Endothelial cell (in vitro differentiated cells): ENCODE measurements around the gene KLK14. TPM values are rescaled to one million over a fixed set of nuclear protein-coding genes. Genes with fewer than 3 reads are reported as not detected.

Source experiments
- DNase-seq: peaks from one replicate; pipeline ENCODE4 v3.0.0; 2021; ENCODE audit warnings: low spot score
- H3K27ac Mint-ChIP-seq: one replicate; pipeline ENCODE4 v1.8.0; 2021; ENCODE audit warnings: mixed read lengths, inconsistent platforms; ENCODE audit not compliant: unreplicated experiment
- H3K27me3 Mint-ChIP-seq: one replicate; pipeline ENCODE4 v1.8.0; 2021; ENCODE audit warnings: mild to moderate bottlenecking, moderate library complexity, mixed read lengths, inconsistent platforms; ENCODE audit not compliant: unreplicated experiment
- H3K36me3 Mint-ChIP-seq: one replicate; pipeline ENCODE4 v1.8.0; 2021; ENCODE audit warnings: mild to moderate bottlenecking, low read depth, mixed read lengths, inconsistent platforms; ENCODE audit not compliant: unreplicated experiment
- H3K4me1 Mint-ChIP-seq: one replicate; pipeline ENCODE4 v1.8.0; 2021; ENCODE audit warnings: mild to moderate bottlenecking, mixed read lengths, inconsistent platforms; ENCODE audit not compliant: unreplicated experiment
- H3K4me3 Mint-ChIP-seq: one replicate; pipeline ENCODE4 v1.8.0; 2021; ENCODE audit warnings: mild to moderate bottlenecking, mixed read lengths, inconsistent platforms; ENCODE audit not compliant: unreplicated experiment
- H3K9me3 Mint-ChIP-seq: one replicate; pipeline ENCODE4 v1.8.0; 2021; ENCODE audit warnings: mixed read lengths, inconsistent platforms; ENCODE audit not compliant: unreplicated experiment
- CTCF ChIP-seq: fragments of 200-600 bp; sonication (generic); IDR thresholded peaks from one replicate; pipeline ENCODE4 v1.5.0; 2021; ENCODE audit warnings: antibody characterized with exemption; ENCODE audit not compliant: unreplicated experiment
- total RNA-seq: library from RNA; stranded (reverse); fragmentation: NEBNext Ultra II Directional; extraction: Animal tissue kit (Norgen Biotek cat#: 25700); gene quantifications from one replicate; pipeline ENCODE4 v1.2.1, GENCODE V29; 2021; ENCODE audit not compliant: unreplicated experiment

The KLK14 gene
- total RNA-seq, 1 donor from 2014 or later = not detected

GRCh38 chr19:51110666-51110971 is 27.9 kb upstream of the KLK14 start:
- H3K9me3 Mint-ChIP-seq = no peaks in the 10 kb centered on the region
- DNase-seq = no peak
- no peak for TF ChIP-seq CTCF
- H3K4me1 Mint-ChIP-seq = peaks cover 9% of the 10 kb centered on the region
- H3K27ac Mint-ChIP-seq = no peak overlapping the region
- H3K27me3 Mint-ChIP-seq = peaks cover 16% of the 10 kb centered on the region
- no peak overlapping the region for H3K4me3 Mint-ChIP-seq
- H3K36me3 Mint-ChIP-seq = peaks cover 10% of the 10 kb centered on the region

GRCh38 chr19:51108805-51109146 is 26.1 kb upstream of the KLK14 start:
- TF ChIP-seq CTCF = no peak

GRCh38 chr19:51108066-51108804 is 25.5 kb upstream of the KLK14 start, which contains the start of gene CTU1:
Gene CTU1, minus strand, starts transcription at chr19:51108409. Its CDS starts 3,840 bp downstream, at chr19:51104569.
- Mint-ChIP-seq H3K27ac (peak within 1 kb of the TSS; percentile 96), H3K9me3 (no peaks in the 10 kb centered on the region), H3K27me3 (peaks cover 15% of the 10 kb centered on the region), H3K4me1 (peaks cover 9% of the 10 kb centered on the region), H3K36me3 (peaks cover 27% of the 10 kb centered on the region), H3K4me3 (peak within 1 kb of the TSS; percentile 98)
- TF ChIP-seq CTCF = no peak
- peak; percentile 96 for DNase-seq

More at GRCh38 chr19:51108805-51109146, 26.1 kb upstream of the KLK14 start:
- H3K27me3 Mint-ChIP-seq = peaks cover 15% of the 10 kb centered on the region
- H3K4me3 Mint-ChIP-seq = peak overlapping the region; percentile 98
- peaks cover 22% of the 10 kb centered on the region for H3K36me3 Mint-ChIP-seq
- H3K9me3 Mint-ChIP-seq = no peaks in the 10 kb centered on the region
- no peak for DNase-seq
- H3K27ac Mint-ChIP-seq = peak overlapping the region; percentile 96
- H3K4me1 Mint-ChIP-seq = peaks cover 9% of the 10 kb centered on the region

- DNase-seq = peak; percentile 18
- Mint-ChIP-seq H3K4me3 (peak overlapping the region; percentile 98), H3K4me1 (peaks cover 9% of the 10 kb centered on the region), H3K27me3 (peaks cover 15% of the 10 kb centered on the region), H3K27ac (peak overlapping the region; percentile 96), H3K36me3 (peaks cover 31% of the 10 kb centered on the region), H3K9me3 (no peaks in the 10 kb centered on the region)
- TF ChIP-seq CTCF = no peak
Observed at GRCh38 chr19:51107406-51108065, 24.8 kb upstream of the KLK14 start.

- H3K27me3 Mint-ChIP-seq = peaks cover 15% of the 10 kb centered on the region
- H3K4me3 Mint-ChIP-seq = peak overlapping the region; percentile 67
- no peak for DNase-seq
- no peak overlapping the region for H3K27ac Mint-ChIP-seq
- peaks cover 9% of the 10 kb centered on the region for H3K4me1 Mint-ChIP-seq
- peaks cover 34% of the 10 kb centered on the region for H3K36me3 Mint-ChIP-seq
- no peaks in the 10 kb centered on the region for H3K9me3 Mint-ChIP-seq
- TF ChIP-seq CTCF = no peak
Observed at GRCh38 chr19:51103926-51104341, 21.2 kb upstream of the KLK14 start.
